ENCODE measurements around the gene A4GALT.

The A4GALT gene

DNA sequence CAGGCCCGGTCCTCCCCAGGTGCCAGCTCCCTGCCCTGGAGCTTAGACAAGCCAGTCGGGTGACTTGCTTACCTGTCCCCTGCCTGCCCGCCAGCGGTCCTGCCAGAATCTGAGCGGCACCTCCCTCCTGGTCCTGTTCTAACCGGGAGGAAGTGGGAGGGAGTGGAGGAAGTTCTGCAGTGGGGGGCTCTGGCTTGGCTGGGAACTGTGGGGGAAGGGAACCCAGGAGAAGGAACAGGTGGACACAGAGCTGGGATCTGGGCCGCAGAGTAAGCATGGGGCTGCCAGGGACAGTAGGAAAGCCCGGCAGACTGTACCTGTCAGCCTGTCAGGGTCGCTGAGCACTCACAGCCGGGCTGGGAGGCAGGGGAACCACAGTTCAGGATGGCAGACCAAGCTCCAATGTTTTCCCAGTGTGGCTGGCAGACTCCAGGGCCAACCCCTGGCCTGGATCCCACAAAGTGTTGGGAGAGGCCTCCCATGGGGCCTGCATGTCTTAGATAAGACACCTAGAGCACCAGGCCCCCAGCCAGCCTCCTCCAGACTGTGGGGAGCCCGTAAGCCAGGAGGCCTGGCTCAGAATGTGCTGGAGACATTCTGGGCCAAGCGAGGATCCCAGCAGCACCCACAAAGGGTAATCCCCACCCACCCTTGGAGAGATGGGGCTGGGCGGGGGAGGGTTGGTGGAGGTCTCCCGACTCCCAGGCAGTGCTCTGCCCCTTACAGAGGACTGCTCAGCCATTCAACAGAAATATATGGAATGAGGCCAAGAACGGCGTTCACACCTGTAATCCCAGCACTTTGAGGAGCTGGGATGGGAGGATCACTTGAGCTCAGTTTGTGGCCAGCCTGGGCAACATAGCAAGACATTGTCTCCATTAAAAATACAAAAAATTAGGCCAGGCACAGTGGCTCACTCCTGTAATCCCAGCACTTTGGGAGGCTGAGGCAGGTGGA, 73.8 kb downstream of the A4GALT start:
- DNase-seq: no peak

DNA sequence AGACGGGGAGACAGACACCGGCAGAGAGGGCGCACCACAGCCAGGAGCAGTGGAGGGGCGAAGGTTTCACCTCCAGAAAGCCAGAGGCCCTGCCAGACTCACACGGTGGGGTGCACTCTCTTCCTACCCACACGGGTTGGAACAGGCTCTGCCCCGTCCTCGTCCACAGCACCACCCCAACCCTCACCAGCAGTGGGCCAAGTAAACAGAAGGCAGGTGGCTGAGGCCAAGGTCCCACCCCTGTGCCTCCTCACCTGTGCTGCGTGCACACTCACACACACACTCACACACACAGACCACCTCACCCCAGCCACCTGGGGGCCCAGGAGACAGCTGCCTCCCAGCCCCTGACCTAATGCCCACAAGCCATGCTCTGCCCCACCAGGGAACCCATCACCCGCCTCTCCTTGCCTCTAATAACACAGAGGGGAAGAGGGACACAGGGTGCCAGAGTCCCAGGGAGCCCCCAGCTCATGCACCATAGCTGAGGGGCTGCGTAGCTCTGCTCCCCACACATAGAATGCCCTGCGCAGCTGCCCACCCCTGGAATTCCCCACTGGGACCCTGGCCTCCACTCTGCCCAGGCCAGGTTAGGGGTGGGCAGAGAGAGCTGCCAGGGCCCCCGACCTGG, 74.6 kb downstream of the A4GALT start:
- DNase-seq: no peak

DNA sequence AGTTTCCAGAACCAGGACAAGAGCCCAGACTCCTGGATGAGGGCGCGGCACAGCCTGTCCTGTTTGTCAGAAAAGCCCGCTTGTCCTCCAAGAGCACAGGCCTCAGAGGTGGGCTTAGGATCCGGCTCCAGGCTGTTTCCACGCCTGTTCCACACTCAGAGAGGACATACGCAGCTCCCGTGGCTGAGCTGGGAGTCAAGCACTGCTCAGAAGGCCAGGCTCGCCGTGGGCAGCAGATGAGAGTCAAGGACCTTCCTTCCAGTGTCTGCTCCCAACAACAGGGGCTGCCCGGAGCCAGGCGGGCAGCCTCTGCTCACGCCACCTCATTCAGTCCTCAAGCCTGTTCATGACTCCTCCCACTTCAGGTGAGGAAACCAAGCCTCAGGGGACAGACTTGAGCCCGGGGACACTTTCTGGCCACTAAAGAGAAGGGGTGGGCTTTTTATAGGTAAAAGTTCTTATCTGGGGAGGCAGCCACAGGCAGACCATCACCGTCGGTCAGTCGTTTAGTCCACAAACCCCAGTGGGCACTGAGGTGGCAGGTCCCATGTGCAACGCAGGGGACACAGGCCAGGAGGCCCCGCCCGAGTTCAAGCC, 75.2 kb downstream of the A4GALT start:
- no peak for DNase-seq

DNA sequence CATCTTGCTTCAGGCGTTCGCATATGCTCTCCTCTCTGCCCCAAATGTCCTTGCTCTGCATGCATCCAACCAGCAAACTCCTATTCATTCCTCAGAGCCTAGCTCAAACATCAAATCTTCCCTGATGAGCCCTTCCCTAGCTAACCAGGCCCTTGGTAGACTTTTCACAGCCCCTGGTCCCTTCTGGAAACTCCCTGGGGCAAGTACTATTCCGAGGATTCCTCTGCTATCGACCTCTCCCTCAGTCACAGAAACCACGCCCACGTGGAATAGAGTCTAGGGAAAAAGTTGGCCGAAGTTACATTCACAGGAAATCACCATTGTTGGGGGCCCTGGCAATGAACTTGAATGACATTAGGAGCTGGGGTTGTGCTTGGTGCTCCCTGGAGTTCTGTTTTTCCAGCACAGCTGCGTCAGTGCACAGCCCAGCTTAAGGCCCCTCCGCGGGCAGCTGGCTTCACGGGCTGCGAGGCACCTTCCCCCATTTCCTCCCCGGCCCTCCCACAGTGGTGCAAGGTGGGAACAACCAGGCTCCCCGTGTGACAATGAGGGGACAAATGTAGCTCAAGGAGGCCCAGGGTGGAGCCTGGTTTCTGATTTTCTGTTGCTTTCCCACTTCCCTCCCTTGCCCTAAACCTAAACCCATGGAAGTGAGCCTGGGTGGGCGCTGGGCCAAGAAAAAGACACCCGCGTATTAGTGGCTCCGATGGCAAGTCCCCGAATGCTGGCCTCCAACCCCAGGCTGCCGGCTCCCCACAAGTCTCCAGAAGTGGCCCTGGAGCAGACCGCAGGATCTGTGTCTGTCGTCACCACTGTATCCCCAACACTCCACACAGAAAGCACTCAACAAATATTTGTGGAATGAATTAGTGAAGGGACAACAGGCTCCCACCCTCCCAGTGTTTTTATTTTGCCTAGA, 76.0 kb downstream of the A4GALT start:
- no peak for DNase-seq

DNA sequence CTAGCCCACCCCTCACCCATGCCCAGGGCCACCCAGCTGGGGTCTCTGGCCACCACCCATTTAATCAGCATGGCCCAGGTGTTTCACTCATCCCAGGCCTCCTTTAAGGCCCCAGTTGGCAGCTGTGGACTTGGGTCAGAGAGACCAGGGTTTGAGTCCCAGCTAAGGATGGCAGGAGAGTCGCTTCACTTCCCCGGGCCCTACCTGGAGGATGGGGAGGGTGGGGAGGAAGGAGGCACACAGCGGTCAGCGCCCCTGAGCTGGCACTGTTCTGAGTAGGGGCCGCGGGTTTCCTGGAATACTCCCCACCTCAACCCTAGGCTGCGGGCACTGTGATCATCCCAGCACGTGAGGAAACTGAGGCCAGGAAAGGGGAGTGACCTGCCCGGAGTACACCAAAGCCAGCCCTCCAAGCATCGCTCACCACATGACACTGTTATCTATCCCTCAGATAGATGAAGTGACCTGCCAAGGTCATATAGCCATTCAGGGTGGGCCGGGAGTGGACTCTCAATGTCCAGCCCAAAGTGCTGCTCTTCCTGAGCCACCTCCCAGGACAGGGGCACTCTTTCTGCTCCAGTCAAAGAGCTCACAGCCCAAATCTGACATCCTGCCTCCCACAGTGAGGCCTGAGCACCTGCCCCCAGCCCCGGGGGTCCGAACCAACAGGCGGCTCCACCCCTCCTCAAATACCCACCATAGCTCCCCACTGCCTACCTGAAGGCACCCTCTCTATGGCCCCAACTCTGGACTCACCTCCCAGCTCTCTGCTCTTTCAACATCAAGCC, 76.8 kb downstream of the A4GALT start:
- DNase-seq: no peak

DNA sequence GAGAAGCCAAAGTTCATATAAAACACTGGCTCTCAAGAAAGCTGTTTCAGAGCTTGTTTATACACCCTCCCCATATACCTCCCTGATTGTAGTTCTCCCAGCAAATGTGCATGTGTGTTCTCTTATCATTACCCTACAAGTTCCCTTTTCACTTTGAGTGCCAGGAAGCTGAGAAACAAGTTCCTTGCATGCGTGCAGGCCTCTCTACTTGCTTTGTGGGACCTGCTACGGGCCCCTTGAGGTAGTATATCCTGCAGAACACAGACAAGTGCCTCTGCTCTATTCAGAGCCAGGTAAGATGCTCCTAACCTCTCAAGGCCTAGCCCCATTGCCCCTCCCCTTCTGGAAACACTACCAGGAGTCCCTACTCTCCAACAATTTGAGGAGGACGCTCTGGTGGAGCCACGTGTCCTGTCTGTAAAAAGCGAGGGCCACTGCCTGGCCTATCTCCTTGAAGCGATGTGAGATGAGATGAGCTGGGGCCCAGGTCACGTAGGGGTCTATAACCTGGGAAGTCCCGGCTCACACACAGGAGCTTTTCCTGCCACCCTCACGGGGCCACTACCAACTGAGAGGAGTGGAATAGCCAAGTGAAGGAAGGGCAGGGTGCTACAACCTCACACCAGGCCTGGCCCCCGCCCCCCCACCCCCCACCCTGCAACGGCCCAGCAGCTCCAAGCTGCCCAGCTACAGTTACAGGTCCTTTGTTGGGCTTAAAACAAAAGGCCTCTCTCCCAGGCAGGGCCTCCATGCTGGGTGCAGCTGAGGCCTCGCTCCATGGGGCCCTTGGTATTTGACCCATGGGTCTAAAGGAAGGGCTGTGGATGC, 77.7 kb downstream of the A4GALT start:
- no peak for DNase-seq
